Measurements from ENCODE around the gene FAAP100. TPM values are rescaled to one million over a fixed set of nuclear protein-coding genes. Genes with fewer than 3 reads are reported as not detected.

Gene FAAP100
- total RNA-seq, 1 donor from 2014 or later: 20.0 TPM

- ATAC-seq (no peak), DNase-seq (ENCODE audit: low spot score) (peak; percentile 63)
- intact Hi-C loops (cut with DNase I): no loop called here
Observed at GRCh38 chr17:81517339-81518112, 34.6 kb downstream of the FAAP100 start.

GRCh38 chr17:81517009-81517338, 35.2 kb downstream of the FAAP100 start:
- no peak for DNase-seq (ENCODE audit: low spot score)
- intact Hi-C loops (cut with DNase I): no loop called here
- ATAC-seq: no peak

GRCh38 chr17:81516439-81516838, 35.7 kb downstream of the FAAP100 start:
- ATAC-seq: no peak
- intact Hi-C loops (cut with DNase I): no loop called here
- DNase-seq (ENCODE audit: low spot score): no peak

DNA sequence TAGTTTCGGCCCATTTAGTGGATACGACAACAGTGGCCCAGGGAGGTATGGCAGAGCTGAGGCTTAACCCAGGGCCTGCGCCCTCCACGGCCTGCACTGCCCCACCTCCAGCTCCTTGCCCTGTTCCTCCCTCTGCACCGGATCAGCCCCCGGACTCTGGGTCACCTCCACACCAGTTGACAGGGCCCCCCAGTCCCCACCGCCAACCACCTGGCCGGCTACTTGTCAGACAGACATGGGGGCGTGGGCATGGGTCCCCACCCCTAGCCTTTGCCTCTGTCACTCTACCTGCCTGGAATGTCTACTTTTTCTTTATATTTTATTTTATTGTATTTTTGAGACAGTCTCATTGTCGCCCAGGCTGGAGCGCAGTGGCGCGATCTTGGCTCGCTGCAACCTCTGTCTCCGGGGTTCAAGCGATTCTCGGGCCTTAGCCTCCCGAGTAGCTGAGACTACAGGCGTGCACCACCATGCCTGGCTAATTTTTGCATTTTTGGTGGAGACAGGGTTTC, 36.6 kb downstream of the FAAP100 start:
- no peak for DNase-seq (ENCODE audit: low spot score)
- intact Hi-C loops (cut with DNase I): no loop called here
- no peak for ATAC-seq

DNA sequence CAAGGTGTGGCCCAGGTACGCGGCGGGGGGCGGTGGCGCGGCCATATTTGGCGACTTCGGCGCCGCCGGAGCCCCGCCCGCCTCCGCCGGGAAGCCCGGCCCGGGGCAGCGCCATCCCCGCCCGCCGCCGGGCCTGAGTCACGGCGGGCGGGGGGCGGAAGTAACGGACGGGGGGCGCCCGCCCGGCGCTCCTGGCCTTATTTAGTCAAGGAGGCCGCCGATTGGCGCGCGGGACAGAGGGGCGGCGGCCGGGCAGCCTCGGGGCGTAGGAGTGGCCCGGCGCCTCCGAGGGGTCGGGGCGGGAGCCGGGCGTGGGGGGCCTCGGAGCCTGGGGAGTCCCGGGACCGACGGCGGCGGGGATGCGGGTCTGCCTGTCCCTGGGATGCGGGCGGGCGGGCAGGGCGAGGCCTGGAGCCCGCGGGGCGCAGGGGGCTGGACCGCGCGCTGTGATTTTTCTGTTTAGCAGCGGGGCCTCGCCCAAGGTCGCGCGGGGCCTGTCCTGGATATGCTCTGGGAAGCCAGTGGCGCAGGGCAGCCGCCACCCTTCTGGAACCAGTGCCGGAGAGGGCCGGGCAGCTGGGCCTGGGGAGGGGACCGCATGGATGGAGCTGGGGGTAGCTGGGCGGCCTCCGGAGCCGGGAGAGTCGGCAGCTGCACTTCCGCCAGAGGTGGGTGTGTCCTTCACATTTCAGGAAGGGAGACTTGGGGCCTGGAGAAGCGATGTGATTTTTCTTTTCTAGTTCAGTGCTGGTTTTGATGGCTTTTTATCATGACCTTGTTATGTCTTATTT, 37.2 kb downstream of the FAAP100 start:
- intact Hi-C loops (cut with DNase I): no loop called here
- DNase-seq (ENCODE audit: low spot score): peak; percentile 88
- ATAC-seq: peak; percentile 49

- DNase-seq (ENCODE audit: low spot score) (no peak), ATAC-seq (no peak)
- intact Hi-C loops (cut with DNase I): no loop called here
Observed at GRCh38 chr17:81514489-81514738, 37.7 kb downstream of the FAAP100 start.

DNA sequence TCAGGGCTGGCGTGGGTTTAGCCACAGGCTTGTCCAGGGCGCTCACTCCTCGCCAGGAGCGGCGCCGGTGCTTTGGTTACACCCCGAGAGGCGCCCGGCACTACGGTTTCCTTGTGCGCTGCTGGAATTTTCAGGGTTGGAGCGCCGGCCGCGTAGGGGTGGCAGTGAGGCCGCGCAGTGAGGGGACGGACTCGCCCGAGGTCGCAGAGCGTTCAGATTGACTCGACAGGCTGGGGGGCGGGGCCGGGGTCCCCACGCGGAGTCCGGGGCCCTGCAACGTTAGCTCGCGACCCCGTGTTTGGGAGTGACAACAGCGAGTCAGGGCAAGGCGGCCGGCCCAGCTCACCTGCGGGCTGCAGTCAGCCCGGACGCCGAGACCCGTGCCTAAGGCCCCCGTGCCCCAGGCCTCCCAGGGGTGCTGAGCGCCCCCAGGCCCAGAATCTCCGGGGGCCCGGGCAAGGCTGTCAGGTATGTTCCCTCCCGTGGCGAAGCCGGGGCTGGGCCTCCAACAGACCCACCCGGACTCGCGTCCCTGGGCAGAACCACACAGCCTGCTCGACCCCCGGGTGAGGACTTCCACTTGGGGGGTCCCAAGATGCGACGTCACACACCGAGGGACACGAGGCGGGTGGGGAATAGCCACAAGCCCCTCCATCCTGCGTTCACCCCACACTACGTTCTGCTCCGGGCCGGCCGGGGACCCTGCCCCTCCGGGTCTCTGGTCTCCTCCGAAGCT, 38.2 kb downstream of the FAAP100 start:
- peak; percentile 37 for ATAC-seq
- DNase-seq (ENCODE audit: low spot score): peak; percentile 82
- intact Hi-C loops (cut with DNase I): no loop called here

DNA sequence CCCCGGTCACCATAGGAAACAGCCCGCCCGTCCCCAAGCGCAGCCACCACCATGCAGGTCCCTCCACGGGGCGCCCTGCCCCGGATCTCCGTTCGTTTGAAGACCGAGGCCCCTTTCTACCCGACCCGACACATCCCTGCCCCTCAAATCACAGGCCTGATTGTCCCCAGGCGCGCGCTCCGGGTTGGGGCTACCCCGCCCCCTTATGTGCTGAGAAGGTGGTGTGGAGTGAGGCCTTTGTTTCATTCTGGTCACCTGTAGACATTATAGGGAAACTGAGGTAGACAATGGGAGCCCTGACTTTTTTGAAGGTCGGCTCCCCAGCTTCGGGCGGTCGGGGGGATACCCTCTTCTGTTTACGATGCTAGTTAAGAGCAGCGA, 38.8 kb downstream of the FAAP100 start:
- ATAC-seq (peak; percentile 51), DNase-seq (ENCODE audit: low spot score) (peak; percentile 84)
- intact Hi-C loops (cut with DNase I): no loop called here

DNA sequence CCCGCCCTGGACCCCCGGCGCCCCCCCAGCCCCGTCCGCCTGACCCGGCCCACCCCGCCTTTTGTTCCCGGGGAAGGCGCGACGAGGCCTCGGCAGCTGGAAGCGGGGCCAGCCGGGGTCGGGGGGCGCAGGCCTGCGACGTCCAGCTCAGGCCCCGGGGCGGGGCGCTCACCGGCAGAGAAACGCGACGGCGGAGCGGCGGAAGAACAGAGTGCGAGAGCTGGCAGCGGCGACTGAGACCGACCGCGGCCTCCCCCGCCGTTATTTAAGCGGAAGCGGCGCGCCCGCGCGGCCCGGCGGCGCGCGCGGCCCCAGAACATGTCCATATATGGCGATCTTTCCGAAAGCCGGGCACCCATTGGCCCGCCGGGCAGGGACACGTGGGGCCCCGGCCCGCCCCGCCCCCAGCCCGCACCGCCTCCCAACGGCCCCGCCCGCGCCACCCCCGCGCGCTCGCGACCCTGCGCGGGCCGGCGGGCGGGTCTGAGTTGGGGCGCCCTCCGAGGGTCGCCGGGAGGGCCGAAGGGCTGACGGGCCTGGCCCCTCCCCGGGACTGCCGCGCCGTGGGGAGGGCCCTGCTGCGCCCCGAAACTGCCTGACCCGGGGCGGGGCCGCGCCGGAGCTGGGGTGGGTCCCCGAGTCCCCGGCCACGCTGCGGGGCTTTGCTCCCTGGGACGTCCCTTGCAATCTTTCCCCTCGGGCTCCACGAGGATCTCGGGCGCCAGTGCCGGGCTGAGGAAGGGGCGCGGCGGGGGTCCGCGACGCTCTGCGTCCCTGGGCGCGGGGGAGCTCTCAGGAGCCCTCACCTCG, 39.4 kb downstream of the FAAP100 start, which contains the start of gene ACTG1:
ACTG1 (minus strand) TSS at position 238 of the 810 bp plus-strand sequence. CDS start 445 bp downstream, outside the sequence.
- intact Hi-C loops (cut with DNase I): no loop called here
- DNase-seq (ENCODE audit: low spot score) (peak; percentile 96), ATAC-seq (peak; percentile 81)

DNA sequence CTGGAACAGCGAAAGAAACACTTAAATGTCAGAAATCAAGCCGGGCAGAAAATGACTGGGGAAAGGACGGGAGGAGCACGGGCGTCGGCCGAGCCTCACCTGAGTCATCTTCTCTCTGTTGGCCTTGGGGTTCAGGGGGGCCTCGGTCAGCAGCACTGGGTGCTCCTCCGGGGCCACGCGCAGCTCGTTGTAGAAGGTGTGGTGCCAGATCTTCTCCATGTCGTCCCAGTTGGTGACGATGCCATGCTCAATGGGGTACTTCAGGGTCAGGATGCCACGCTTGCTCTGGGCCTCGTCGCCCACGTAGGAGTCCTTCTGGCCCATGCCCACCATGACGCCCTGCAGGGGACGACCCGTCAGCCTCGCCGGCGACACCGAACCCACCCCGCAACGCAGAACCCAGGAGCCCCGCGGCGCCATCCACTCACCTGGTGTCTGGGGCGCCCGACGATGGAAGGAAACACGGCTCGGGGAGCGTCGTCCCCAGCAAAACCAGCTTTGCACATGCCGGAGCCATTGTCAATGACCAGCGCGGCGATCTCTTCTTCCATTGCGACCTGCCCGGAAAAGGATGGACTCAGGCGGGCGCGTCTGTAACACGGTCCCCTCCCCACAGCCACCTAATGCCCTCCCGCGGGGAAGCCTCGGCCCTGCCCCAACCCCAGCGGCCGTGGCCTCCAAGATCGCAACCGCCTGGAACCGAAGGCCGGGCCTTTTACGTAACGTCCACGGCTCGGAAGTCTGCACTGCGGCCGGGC, 40.2 kb downstream of the FAAP100 start:
- ATAC-seq (no peak), DNase-seq (ENCODE audit: low spot score) (no peak)
- intact Hi-C loops (cut with DNase I): no loop called here

DNA sequence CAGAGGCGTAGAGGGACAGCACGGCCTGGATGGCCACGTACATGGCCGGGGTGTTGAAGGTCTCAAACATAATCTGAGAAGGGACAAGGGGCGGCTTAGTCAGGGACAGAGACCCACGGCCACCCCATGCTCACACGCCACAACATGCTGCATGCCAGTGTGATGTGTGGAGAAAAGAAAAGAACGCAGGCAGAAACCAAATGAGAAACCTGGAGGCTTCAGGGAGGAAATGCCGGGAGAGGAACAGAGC, 40.7 kb downstream of the FAAP100 start:
- ATAC-seq (no peak), DNase-seq (ENCODE audit: low spot score) (no peak)
- intact Hi-C loops (cut with DNase I): no loop called here

GRCh38 chr17:81510785-81511553, 41.2 kb downstream of the FAAP100 start:
- DNase-seq (ENCODE audit: low spot score): no peak
- ATAC-seq: no peak
- intact Hi-C loops (cut with DNase I): no loop called here

DNA sequence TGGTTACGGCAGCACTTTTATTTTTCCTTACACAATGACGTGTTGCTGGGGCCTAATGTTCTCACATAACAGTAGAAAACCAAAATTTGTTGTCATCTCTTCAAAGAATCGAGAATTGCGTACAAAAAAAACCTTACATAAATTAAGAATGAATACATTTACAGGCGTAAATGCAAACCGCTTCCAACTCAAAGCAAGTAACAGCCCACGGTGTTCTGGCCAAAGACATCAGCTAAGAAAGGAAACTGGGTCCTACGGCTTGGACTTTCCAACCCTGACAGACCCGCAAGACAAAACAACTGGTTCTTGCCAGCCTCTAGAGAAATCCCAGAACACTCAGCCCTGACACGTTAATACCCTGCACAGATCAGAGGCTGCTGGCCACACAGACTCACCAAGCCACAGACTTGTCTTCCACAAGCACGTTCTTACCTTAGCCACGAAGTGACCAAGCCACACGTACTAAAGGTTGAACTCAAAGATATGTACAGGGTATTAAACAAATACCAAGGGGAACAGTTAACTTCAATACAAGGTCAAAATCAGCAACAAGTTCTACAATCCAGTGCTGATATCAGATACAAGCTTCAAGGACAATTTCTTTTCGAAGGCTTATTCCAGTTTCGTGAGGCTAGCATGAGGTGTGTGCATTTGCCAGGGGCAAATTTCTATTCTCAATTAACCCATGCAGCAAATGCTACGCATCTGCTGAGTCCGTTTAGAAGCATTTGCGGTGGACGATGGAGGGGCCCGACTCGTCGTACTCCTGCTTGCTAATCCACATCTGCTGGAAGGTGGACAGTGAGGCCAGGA, 42.0 kb downstream of the FAAP100 start:
- DNase-seq (ENCODE audit: low spot score) (no peak), ATAC-seq (no peak)
- intact Hi-C loops (cut with DNase I): no loop called here

DNA sequence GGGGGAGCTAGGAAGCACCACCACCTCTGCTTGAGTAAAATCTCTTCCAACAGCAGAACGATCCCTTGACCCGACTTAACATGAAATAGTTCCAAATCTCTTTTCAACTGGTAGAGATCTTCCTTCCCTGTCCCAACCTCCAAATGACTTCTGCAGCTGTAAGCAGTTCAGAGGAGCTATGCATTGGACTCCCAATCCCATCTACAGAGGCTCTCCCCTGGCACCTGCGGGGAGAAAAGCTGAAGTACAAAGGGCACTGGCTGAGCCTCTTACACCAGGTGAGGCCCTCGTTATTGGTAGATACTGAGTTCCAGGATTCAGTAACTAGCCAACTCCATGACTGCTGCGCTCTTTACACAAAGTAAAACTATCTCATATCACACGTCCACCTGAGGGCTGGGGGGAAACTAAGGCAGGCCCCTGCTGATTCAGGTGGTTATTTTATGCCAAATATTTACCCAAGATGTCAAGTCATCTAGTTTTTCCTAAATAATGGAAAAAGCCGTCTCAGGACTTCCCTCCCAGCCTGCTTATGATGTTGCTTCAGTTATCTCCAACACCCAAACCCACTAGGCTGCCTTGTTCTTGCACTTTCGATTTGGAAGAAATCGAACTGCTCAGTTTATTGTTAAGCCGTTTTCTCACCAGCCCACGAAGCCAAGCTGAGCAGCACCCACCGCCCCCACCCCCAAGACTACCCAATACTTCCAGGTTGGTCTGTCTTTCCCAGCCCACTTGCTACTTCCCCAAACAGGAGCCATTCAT, 42.8 kb downstream of the FAAP100 start:
- DNase-seq (ENCODE audit: low spot score) (no peak), ATAC-seq (no peak)
- intact Hi-C loops (cut with DNase I): no loop called here

DNA sequence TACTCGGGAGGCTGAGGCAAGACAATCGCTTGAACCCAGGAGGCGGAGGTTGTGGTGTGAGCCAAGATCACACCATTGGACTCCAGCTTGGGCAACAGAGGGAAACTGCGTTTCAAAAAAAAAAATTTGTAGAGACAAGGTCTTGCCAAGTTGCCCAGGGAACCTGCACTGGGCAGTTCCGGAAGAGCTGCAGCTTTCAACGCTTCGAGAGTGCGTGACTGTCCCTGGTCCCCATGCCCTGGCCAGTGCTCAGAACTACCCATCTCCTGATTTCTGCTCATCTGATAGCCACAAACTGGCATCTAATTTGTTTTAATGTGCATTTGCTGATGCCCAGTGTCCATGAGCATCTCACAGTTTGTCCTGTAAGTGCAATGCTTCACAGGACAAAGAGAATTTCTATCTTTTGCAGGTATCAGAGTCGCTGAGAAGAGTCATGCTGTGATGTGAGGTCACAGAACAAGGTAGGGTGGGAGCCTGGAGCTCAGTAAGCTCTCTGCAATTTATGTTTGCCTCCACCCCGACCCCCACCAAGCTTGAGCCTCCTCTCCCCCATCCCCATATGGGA, 43.4 kb downstream of the FAAP100 start:
- intact Hi-C loops (cut with DNase I): no loop called here
- DNase-seq (ENCODE audit: low spot score) (no peak), ATAC-seq (no peak)

DNA sequence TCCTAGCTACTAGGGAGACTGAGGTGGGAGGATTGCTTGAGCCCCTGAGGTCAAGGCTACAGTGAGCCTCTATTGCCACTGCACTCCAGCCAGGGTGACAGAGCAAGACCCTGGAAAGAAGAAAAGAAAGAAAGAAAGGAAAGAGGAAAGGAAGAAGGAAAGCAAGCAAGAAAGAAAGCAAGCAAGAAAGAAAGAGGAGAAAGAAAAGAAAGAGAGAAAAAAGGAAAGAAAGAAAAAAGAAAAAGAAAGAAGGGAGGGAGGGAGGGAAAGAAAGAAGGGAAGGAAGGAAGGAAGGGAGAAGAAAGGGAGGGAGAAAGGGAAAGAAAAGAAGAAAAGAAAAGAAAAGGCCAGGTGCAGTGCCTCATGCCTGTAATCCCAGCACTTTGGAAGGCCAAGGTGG, 48.5 kb downstream of the FAAP100 start:
- ATAC-seq: no peak
- DNase-seq (ENCODE audit: low spot score): no peak
- intact Hi-C loops (cut with DNase I): no loop called here

Measured in sciatic nerve (tissue), 2 donors.